Medulla oblongata (tissue), 1 donor: ENCODE results near the gene EXOC2.

Experiments
- DNase-seq: peaks from one replicate; pipeline ENCODE4 v3.0.0-alpha.2; 2015; ENCODE audit errors: extremely low spot score

The EXOC2 gene

DNA sequence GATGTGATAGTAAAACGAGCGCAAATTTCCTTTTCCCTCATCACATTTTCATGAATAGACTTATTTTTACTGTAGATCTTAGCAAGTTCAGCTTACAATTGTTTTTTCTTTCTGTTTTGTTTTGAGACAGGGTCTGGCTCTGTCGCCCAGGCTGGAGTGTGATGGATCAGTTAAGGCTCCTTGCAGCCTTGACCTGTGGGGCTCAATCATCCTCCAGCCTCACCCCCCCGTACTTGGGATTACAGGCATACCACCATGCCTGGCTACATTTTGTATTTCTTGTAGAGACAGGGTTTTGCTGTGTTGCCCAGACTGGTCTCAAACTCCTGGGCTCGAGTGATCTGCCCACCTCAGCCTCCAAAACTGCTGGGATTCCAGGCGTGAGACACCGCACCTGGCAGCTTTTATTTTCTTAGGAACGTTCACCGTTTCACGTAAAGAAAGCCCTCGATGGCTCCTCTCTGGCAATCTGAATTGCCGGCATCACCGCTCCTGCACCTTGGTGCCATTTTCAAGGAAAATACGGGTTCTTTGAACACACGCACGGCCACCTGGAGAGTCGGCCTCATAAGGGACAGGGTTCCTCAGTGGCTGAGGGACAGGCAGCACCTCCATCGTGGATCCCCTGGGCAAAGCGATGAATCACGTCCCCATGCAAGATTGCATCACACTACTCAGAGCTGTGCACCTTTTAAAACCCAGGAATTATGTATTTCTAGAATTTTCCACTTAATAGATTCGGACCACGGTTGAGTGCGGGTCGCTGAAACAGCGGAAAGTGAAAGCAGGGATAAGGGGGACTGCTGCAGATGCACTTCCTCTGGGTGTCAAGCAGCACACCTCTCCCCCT lies 222.7 kb downstream of the EXOC2 start:
- DNase-seq = no peak

DNA sequence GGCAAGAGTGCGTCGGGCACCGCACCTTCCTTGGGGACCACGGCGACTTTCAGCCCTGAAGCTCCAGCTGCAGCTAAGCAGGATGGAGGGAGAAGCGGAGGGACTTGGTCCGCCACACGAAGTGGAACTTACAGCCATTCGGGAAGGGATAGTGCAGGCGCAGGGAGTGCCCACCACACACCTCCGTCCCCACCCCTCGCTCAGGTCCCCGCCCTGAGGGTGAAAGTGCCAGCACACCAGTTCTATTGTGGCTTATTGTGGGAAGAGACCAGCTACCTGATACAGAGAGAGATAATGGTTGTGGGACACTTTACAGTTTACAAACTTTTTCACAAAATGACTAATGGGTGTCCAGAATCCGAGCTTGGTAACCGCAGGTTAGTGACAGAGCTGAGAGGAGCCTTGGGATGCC lies 225.3 kb downstream of the EXOC2 start:
- no peak for DNase-seq

DNA sequence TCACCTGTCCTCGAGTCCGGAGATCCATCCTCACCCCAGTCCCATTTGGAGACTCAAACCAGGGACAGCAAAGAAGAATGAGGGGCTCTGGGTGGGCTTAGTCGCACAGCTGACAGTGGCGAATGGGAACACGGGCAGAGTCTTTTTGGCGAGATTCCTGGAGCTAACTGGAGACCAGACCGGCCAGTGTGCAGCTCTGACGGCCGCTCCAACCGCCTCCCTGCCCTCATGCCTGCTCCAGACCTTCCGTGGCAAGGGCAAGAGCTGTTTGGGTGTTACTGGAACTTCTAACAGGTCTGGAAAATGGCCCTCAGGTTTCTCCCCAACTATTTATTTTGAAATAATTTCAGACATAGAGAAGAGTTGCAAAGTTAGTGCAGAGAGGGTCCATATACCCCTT lies 225.8 kb downstream of the EXOC2 start:
- DNase-seq = no peak

DNA sequence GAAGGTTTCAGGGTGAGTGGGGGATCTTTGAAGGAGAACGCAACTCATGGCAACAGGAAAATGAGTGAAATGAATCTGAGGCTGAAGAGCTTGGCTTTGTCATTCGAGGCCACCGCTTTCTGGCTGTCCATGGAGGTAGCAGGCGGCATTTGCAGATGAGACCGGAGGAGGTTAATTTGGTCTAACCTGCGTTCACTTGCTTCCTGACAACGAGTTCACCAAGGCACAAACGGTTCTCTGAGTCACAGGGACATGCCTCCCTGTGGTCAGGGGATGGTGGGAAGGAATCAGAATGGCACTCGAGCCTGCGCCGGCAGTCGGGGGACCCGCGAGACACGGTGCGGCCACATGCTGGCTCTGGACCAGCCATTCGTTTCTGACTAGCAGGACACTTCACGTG lies 226.4 kb downstream of the EXOC2 start:
- no peak for DNase-seq

DNA sequence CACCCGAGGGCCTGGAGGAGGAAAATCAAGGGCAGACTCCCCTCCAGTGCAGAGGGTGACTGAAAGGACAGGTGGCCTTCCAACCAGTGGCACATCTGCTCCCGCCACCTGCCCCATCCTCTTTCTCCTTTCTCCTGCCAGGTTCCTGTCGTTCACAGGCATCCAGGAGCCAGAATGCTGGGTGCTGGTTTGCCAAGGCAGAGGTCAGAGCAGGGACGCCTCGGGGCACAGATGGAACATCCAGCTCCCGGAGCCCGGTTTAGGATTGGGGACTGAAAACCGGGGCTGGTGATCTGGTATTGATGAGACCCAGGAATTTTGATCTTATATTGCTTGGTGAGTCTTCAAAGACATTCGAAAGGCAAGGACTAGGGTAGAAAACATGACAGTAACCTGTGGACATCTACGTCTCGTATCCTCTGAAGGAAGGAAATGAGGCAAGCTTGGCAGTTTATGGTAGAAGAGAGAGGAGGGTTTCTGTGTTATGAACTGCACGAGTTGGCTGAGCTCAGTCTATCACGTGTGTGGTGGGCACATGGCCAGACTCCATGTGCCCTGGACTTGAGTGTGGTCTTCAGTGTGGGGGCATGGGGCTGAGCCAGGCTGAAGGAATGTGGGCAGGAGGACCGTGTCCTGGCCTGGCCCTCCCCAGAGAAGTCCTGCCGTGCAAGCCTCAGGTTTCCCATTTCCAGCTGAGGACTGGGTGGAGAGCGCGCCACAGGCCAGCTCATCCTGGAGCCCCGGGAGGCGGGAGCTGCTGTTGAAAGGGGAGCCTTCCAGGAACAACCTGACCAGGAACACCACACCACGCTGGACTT lies 227.2 kb downstream of the EXOC2 start:
- no peak for DNase-seq

DNA sequence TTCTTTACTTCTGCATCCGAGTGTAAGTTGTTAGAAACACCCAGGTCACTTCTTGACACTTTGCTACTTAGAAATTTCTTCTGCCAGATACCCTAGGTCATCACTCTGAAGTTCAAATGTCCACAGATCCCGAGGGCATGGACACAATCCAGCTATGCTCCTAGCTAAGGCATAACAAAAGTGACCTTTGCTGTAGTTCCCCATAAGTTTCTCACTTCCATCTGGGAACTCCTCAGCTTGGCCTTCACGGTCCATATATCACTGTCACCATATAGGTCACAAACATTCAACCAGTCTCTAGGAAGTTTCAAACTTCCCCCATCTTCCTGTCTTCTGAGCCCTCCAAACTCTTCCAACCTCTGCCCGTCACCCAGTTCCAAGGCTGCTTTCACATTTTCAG lies 236.1 kb downstream of the EXOC2 start:
- no peak for DNase-seq

DNA sequence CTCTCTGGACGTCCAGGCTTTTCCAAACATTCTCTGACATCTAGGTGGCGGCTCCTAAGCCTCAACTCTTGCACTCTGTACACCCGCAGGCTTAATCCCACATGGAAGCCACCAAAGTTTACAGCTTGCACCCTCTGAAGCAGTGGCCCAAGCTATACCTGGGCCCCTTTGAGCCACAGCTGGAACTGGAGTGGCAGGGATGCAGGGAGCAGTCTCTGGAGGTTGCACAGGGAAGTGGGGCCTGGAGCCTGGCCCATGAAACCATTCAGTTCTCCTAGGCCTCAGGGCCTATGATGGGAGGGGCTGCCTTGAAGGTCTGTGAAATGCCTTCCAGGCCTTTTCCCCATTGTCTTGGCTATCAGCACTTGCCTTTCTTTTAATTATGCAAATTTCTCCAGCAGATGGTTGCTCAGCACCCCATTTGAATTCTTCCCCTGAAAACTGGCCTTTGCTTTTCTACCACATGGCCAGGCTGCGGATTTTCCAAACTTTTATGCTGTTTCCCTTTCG lies 236.5 kb downstream of the EXOC2 start:
- no peak for DNase-seq

DNA sequence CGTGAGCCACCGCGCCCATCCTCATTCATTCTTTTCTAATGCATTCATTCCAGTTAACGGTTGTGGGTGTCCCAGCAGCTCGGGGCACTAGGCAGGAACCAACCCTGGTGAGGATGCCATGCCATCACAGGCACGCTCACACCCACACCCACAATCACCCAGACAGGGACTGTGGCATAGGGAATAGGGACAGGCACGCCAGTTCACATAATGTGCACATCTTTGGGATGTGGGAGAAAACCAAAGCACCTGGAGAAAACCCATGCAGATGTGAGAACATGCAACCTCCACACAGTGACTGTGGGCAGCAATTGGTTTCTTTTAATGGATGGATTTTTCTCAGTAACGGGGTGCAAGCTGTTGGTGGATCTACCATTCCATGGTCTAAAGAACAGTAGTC lies 237.1 kb downstream of the EXOC2 start:
- DNase-seq = no peak

DNA sequence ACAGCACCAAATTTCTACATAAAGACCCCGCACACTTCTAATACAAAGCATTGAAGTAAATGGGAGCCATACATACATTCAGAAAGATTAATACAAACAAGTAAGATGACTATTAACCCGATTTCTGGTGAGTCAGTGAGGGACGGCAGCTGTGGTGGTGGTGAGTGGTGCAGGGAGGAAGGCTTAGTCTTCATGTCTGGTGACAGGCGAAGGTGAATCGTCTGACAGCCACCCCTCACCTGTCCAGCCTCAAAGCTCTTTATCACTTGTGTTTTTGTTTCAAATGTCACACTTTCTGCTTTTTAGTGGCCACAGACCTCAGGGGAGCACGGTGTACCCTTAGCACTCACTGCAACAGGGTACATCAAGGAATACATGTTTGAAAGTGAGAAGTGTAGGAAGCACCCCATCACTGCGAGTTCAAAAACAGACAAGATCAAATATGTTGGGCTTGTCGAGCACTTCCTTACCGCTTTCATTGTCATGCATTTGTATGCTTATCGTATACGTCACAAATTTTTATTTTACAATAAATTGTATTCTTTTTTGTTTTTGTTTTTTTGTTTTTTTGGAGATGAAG lies 237.8 kb downstream of the EXOC2 start:
- no peak for DNase-seq

DNA sequence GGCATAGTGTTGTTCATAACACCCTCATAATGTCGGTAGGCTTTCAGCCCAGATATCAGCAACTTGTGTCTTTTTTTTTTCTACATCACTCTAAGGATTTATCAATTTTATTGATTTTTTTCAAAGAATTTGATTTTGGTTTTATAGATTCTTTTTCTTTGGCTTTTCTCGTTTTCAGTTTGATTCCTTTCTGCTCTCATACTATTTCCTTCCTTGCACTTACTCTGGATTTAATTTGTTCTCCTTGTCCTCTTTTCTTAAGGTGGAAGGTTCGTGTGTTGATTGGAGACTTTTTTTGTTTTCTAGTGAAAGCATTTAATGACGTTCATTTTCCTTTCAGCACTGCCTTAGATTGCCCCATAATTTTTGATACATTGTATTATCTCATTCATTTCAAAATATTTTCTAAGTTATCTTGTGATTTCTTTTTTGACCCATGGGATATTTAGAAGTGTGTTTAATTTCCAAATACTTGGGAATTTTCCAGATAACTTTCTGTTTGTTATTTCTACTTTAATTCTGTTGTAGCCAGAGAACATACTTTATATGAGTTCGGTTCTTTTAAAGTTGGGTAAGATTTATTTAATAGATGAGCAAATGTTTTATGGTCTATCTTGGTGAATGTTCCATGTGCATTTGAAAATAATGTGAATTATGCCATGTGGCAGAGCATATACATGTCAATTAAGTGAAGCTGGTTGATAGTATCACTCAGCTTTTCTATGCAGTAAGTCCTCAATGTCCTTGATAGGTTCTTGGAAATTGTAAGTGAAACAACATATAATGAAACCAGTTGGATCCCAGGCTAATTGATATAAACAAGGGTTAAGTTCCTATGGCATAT lies 238.6 kb downstream of the EXOC2 start:
- no peak for DNase-seq

DNA sequence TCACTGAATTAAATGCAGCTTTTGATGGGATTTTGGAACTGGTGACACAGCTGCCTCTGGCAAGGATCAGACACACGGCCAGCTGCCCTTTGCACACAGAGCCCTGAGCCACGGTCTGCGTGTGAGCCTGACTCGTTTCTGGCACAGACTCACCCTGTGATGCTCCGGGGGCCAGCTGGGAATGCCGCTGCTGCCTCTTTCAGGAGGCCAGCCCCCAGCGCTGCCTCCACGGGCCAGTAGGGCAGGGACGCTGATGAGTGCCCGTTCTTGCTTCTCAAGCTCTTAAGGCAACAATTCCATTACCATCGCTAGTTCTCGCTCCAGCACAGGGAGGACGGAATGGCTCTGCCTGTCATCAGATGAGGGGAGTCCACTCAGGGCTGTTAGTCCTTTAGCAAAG lies 239.8 kb downstream of the EXOC2 start:
- peak; percentile 73 for DNase-seq

DNA sequence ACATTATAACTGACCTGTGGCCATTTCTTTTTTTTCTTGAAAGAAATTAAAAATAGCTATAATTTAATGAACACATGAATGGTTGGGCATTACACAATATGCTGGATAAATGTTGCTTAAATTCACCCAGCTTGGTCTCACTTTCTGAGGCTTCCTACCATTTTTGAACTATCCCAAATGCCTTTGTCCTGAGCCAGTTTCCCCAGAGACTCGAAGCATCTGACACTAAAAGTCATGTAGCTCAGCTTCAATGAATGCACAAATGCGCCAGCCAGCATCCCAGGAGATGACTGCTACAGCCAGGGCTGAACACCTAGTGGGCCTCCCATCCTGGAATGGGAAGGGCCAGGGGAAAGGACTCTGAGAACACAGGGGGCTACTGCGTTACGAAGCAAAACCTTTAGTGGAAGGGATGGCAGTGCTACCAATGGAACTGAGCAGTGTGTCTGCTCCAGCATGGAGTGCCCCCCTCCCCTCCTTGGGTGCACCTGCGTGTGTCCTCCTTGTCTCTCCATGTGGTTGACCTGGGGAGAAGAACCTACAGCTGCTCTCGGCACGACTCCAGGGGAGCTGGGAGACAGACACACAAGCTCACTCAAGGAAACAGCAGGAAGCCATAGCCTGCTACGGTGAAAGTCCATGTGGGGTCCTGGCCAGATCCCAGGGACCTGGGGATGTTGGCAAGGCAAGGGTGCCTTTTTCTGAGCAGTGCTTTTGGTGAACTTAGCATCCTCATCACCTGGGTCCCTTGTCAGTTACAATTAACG lies 240.5 kb downstream of the EXOC2 start:
- peak; percentile 11 for DNase-seq

DNA sequence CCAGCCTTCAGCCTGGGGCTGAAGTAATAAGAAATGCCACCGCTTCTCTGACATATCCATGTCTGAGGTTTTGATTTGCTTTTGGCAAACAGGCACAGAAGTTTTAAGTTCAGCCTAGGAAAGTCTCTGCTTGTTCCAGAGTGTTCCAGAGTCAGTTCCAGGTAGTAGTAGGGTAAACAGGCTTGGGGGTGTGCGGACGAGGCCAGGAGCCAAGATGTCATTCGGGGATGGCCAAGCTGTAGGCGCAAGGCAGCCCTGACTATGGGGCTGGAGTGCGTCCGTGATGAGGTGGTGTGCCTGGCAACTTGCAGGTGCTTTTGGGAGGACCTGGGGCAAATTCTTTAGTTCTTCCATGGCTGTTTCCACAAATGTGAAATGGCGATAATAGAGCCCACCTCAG lies 241.1 kb downstream of the EXOC2 start:
- DNase-seq = no peak

DNA sequence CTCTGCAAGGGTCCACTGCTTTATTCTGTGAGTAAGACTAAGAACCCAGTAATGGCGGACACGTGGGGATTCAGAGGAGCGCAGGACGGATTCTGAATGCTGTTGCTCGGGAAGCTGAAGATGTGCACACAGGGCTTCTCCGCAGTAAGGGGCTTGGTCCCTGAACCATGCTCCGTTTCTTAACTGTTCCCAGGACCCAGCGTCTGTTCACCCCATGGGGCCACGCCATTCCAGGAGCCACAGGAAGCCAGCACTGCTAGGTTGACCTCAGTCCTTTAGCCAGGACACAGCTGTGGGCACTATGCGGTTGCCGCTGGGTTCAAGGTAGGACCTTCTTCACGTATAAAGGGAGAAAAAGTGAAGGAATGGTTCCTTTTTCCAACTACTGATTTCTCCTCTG lies 241.6 kb downstream of the EXOC2 start:
- no peak for DNase-seq

DNA sequence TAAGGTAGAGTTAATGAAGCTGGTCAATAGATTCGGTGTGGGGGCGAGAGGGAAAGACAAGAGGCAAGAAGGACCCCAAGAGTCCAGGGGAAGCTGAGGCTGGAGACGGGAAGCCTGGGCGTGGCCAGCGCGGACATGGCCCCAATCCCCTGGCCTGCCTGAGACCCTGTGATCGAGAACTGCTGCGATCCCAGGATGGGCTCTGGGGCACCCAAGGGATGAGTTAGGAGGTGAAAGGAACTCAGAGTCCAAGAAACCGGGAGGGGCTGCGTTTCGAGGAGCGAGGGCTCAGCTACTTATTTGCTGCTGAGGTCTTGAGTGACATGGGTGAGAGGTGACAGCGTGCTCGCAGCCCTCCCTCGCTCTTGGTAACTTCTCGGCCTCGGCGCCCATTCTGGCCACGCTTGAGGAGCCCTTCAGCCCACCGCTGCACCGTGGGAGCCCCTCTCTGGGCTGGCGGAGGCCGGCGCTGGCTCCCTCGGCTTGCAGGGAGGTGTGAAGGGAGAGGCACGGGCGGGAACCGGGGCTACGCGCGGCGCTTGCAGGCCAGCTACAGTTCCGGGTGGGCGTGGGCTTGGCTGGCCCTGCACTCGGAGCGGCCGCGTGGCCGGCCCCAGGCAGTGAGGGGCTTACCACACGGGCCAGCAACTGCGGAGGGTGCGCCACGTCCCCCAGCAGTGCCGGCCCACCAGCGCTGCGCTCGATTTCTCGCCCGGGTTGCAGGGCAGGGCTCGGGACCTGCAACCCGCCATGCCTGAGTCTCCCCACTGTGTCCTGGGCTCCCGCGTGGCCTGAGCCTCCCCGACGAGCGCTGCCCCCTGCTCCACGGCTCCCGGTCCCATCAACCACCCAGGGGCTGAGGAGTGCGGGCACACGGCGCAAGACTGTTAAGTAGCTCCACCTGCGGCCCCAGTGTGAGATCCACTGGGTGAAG lies 243.2 kb downstream of the EXOC2 start:
- no peak for DNase-seq

DNA sequence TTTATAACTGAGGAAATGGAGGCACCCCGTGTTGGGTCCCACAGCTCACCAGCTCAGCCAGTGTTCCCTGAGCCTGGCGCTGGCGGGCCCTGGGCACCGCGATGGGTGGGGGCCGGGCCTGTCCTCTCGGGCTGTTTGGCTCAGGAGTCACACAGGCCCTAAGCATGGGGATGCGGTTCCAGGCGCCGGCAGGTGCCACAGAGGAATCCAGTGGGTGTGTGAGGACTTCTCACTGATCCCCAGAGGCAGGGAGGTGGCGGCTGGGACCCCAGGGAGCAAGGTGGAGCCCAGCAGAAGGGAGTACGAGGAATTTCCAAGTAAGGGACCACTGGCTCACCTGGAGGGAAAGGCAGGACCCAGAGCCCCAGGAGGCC lies 243.9 kb downstream of the EXOC2 start:
- DNase-seq = no peak

DNA sequence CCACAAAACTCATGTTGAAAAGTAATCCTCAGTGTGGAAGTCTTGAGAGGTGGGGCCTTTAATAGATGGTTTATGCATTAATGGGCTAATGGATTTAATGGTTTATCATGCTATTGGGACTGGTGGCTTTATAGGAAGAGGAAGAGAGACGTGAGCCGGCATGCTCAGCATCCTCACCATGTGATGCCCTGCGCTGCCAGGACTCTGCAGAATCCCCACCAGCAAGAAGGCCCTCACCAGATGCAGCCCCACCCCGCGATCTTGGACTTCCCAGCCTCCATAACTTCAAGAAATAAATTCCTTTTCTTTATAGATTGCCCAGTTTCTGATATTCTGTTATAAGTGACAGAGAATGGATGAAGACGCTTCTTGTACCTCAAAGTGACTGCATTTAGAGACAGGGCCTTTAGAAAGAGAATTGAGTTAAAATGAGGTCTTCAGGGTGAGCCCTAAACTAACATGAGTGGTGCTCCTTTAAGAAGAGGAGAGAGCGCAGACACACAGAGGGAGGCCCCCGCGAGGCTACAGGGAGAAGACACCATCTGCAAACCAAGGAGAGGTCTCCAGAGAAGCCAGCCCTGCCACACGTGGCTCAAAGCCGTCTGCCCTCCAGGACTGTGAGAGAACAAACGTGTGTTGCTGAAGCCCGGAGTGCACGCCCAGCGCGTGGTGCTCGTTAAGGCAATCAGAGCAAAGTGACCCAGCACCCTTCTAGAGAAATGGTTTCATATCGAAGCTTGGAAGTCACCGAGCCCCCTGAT lies 244.5 kb downstream of the EXOC2 start:
- no peak for DNase-seq

DNA sequence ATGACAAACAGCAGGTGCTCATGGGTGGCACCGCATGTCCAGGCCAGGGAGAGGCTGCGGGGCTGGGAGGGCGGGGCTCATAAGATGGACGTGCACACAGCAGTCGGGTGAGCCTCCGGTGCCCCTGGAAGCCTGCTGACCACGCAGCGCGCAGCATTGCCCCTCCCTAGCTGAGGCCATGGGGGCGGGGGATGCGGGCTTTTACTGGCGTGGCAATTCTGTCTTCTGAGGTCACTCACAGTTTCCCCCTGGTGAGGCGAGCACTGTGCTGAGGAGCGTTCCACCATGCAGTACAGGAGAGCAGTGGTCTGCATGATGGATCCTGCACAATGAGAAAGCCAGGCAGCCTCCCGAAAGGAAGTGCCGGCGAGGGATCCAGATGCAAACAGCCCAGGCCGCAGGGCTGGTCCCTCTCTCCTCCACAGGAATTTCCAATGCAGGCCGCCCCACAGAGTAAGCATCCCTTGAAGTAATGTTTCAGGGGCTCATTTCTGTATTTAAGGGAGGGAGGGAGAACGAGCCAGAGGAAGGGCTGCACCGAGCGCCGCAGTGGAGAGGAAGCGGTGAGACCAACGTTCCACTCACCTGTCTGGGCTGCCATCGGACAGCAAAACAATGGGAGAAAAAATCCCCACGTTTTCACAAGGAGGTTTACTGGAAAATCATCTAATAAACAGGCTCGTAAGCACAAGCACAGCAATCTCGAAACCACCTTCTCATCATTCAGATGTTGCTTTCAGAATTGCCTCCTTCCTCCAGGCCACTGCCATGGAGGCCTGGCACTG lies 245.4 kb downstream of the EXOC2 start:
- no peak for DNase-seq
